Loucy (cell line): ENCODE data around the gene ASCL1.

Experiments
- H2AFZ ChIP-seq: fragments of 200-600 bp; sonication (generic); 2 replicates; pipeline ENCODE4 v1.6.0; 2016; ENCODE audit warnings: antibody characterized with exemption, mild to moderate bottlenecking, low read length, moderate library complexity
- H3F3A ChIP-seq: fragments of 200-600 bp; 2 replicates; pipeline ENCODE4 v1.6.0; 2016; ENCODE audit warnings: antibody characterized with exemption, low read depth, mild to moderate bottlenecking
- H3K27me3 ChIP-seq: fragments of 200-600 bp; sonication (generic); 2 replicates; pipeline ENCODE4 v1.6.1; 2014; ENCODE audit warnings: low read length, mild to moderate bottlenecking; ENCODE audit not compliant: insufficient read depth, poor library complexity, severe bottlenecking
- H3K36me3 ChIP-seq: fragments of 200-600 bp; sonication (generic); 2 replicates; pipeline ENCODE4 v1.6.1; 2016; ENCODE audit warnings: low read length; ENCODE audit not compliant: insufficient read depth
- H3K4me1 ChIP-seq: fragments of 200-600 bp; sonication (generic); 2 replicates; pipeline ENCODE4 v1.5.1; 2014; ENCODE audit warnings: low read length, mild to moderate bottlenecking; ENCODE audit not compliant: insufficient read depth, poor library complexity, severe bottlenecking
- H3K4me2 ChIP-seq: fragments of 200-600 bp; sonication (generic); 2 replicates; pipeline ENCODE4 v1.6.0; 2014; ENCODE audit warnings: antibody characterized with exemption, low read length, low read depth, mild to moderate bottlenecking; ENCODE audit not compliant: poor library complexity, severe bottlenecking
- H3K4me3 ChIP-seq: fragments of 200-600 bp; sonication (generic); 2 replicates; pipeline ENCODE4 v1.5.1; 2014; ENCODE audit warnings: low read length, mild to moderate bottlenecking, mixed read lengths; ENCODE audit not compliant: poor library complexity, severe bottlenecking
- H3K79me2 ChIP-seq: fragments of 200-600 bp; sonication (generic); 2 replicates; pipeline ENCODE4 v1.6.1; 2014; ENCODE audit warnings: low read length; ENCODE audit not compliant: insufficient read depth
- H3K9ac ChIP-seq: fragments of 200-600 bp; sonication (generic); 2 replicates; pipeline ENCODE4 v1.6.0; 2014; ENCODE audit warnings: mild to moderate bottlenecking, low read depth, low read length, moderate library complexity; ENCODE audit not compliant: poor library complexity, severe bottlenecking
- H3K9me2 ChIP-seq: fragments of 200-600 bp; sonication (generic); replicated peaks from 2 replicates; pipeline ENCODE4 v1.6.1; 2016; ENCODE audit warnings: low read depth, low read length, mixed read lengths
- H3K9me3 ChIP-seq: fragments of 200-600 bp; sonication (generic); 2 replicates; pipeline ENCODE4 v1.6.1; 2014; ENCODE audit warnings: mild to moderate bottlenecking, antibody characterized with exemption, low read length, low read depth; ENCODE audit not compliant: insufficient read depth
- H4K20me1 ChIP-seq: fragments of 200-600 bp; sonication (generic); 2 replicates; pipeline ENCODE4 v1.6.0; 2014; ENCODE audit warnings: antibody characterized with exemption, low read length, mild to moderate bottlenecking; ENCODE audit not compliant: insufficient read depth, poor library complexity, severe bottlenecking
- EZH2phosphoT487 ChIP-seq: fragments of 200-600 bp; IDR thresholded peaks from 2 replicates; pipeline ENCODE4 v1.6.1; 2018; ENCODE audit warnings: antibody characterized with exemption, mild to moderate bottlenecking, moderate library complexity, borderline replicate concordance
- TF ChIP-seq, protein P1 (sequence below): fragments of 200-600 bp; sonication (generic); conservative IDR thresholded peaks from 2 replicates; pipeline ENCODE4 v1.5.1; 2014; ENCODE audit warnings: mild to moderate bottlenecking, antibody characterized with exemption, low read length

The ASCL1 gene

DNA sequence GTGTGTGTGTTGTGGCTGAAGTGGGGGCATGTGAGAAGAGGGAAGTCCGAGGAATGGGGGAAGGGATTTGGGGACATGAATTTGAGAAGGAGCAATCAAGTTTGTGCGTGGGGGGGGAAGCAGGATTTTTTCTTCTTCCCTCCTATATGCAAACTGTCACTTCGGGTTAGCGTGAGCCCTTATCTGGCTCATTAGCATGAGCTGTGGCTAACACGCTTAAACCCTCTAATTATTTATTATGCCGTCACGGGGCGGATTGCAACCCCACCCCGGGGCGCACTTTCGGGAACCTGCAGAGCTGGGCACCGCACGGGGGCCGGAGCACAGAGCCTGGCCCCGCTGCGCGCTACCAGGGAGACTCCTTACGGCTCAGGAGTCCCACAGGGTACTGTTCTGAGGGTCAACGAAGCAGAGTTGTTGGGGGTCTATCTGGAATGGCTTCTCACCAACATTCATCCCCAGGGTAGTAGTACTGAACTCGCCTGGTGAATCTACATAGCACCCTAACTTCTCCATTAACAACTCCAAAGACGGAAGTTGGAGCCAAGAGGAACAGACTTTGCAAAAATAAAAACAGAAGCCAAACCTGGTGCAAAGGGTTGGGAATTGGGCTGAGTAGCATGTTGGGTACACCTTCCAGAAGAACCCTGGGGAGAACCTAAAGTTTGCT, 6.4 kb upstream of the ASCL1 start:
- TF ChIP-seq EZH2phosphoT487: no peak
- TF ChIP-seq, protein P1, sequence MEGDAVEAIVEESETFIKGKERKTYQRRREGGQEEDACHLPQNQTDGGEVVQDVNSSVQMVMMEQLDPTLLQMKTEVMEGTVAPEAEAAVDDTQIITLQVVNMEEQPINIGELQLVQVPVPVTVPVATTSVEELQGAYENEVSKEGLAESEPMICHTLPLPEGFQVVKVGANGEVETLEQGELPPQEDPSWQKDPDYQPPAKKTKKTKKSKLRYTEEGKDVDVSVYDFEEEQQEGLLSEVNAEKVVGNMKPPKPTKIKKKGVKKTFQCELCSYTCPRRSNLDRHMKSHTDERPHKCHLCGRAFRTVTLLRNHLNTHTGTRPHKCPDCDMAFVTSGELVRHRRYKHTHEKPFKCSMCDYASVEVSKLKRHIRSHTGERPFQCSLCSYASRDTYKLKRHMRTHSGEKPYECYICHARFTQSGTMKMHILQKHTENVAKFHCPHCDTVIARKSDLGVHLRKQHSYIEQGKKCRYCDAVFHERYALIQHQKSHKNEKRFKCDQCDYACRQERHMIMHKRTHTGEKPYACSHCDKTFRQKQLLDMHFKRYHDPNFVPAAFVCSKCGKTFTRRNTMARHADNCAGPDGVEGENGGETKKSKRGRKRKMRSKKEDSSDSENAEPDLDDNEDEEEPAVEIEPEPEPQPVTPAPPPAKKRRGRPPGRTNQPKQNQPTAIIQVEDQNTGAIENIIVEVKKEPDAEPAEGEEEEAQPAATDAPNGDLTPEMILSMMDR: no peak
- no peaks in the 10 kb centered on the region for H3K79me2 ChIP-seq
- no peaks in the 10 kb centered on the region for H3K9me2 ChIP-seq
- H3K4me3 ChIP-seq: no peak overlapping the region
- no peaks in the 10 kb centered on the region for H3K4me1 ChIP-seq
- no peaks in the 10 kb centered on the region for H3K36me3 ChIP-seq
- H3K9ac ChIP-seq: no peak overlapping the region
- H3K27me3 ChIP-seq: no peaks in the 10 kb centered on the region
- H4K20me1 ChIP-seq: no peaks in the 10 kb centered on the region
- H3F3A ChIP-seq: no peaks in the 10 kb centered on the region
- no peak overlapping the region for H2AFZ ChIP-seq
- no peak overlapping the region for H3K4me2 ChIP-seq
- H3K9me3 ChIP-seq: no peaks in the 10 kb centered on the region

DNA sequence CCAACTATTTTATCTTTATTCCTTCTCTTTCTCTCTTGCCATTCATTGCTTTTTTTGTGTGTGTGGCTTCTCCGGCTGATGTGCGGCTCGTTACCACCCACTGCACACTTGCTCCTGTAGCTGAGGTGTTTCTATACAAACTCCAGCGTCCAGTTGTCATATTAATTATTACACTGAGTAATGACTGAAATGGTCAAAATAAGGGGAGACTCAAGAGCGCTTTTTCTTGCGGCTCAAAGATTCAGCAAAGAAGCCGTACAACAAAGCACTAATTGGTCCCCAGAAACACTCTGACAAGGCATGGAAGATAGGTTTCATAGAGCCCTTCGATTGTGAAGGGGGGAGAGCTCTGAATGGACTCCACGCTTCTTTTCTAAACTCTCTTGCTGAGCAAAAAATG, 5.6 kb upstream of the ASCL1 start:
- Histone ChIP-seq H3K79me2 (no peaks in the 10 kb centered on the region), H3K4me1 (no peaks in the 10 kb centered on the region), H3K4me3 (no peak overlapping the region), H3K9me3 (no peaks in the 10 kb centered on the region), H3K9ac (no peak overlapping the region), H3F3A (no peaks in the 10 kb centered on the region), H4K20me1 (no peaks in the 10 kb centered on the region), H3K27me3 (no peaks in the 10 kb centered on the region), H3K4me2 (no peak overlapping the region), H2AFZ (no peak overlapping the region), H3K36me3 (no peaks in the 10 kb centered on the region), H3K9me2 (no peaks in the 10 kb centered on the region)
- TF ChIP-seq, protein P1: no peak
- TF ChIP-seq EZH2phosphoT487: no peak

DNA sequence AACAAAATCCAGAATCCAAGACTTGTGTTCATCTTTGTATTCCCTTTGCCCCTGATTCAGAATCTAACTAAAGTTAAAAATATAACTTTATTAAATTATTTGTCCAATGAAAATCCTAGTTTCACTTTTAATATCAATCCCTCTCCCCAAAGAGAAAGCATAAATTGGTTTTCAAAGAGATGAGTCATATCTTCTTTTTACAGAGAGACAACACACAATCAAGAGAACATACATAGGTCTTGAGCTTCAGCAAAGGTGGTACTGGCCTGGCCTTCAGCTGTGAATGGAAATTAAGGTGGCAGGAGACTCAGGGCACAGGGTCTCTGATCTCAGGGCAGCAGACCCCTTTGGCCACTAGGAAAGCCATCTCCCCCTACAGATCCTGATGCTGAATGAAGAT, 4.3 kb upstream of the ASCL1 start:
- H3K27me3 ChIP-seq: no peaks in the 10 kb centered on the region
- no peaks in the 10 kb centered on the region for H3K9me3 ChIP-seq
- H3K79me2 ChIP-seq: no peaks in the 10 kb centered on the region
- no peaks in the 10 kb centered on the region for H4K20me1 ChIP-seq
- H3K4me3 ChIP-seq: no peak overlapping the region
- no peaks in the 10 kb centered on the region for H3K4me1 ChIP-seq
- no peaks in the 10 kb centered on the region for H3F3A ChIP-seq
- TF ChIP-seq, protein P1: no peak
- no peak for TF ChIP-seq EZH2phosphoT487
- no peaks in the 10 kb centered on the region for H3K36me3 ChIP-seq
- no peak overlapping the region for H3K4me2 ChIP-seq
- no peak overlapping the region for H3K9ac ChIP-seq
- H3K9me2 ChIP-seq: no peaks in the 10 kb centered on the region
- H2AFZ ChIP-seq: no peak overlapping the region
